Umbilical cord (tissue), 2 donors: ENCODE results near the gene CD53. TPM values are rescaled to one million over a fixed set of nuclear protein-coding genes. Genes with fewer than 3 reads are reported as not detected.
A peak's percentile ranks its signal among the peaks of the same experiment; 100 is the strongest.
"Not testable (repeated sequence)": the region's sequence is repeated elsewhere in the genome, so short reads cannot be mapped to it uniquely, and the experiment has no call there.

Experiments used
- DNase-seq: peaks from one replicate; pipeline ENCODE4 v3.0.0-alpha.2; 2015; ENCODE audit warnings: low spot score
- total RNA-seq: library from RNA; depleted of rRNA; stranded (reverse); fragments of >200 nt; gene quantifications from one replicate; pipeline ENCODE4 v1.2.3, GENCODE V29; 2014; ENCODE audit warnings: low replicate concordance; ENCODE audit not compliant: insufficient read depth

The CD53 gene
- total RNA-seq, 1 donor from 2014 or later, result 30.1 TPM

DNA sequence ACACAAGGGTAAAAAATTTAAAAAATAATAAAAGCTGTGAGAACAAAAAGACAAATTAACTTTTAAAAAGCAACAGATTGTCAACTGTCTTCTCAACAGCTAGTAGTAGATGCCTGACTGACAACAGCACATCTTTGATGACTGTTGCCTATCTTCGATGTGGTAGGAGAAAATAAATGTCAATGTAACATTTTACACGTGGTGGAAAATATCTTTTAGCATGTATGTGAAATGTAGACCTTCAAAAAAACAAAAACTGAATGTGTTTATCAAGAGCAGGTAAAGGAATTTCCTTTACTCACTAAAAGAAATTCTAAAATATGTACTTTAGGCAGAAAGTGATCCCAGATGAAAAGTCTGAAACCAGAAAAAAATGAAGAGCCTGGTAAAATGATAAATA is 42.9 kb downstream of the CD53 start:
- DNase-seq, result no peak

GRCh38 chr1:110916274-110916668 is 43.3 kb downstream of the CD53 start:
- DNase-seq, result no peak

- DNase-seq, result peak; percentile 11
Observed at GRCh38 chr1:110916669-110917306, 43.8 kb downstream of the CD53 start.

- DNase-seq, result no peak
Observed at GRCh38 chr1:110918016-110918415, 45.1 kb downstream of the CD53 start.

DNA sequence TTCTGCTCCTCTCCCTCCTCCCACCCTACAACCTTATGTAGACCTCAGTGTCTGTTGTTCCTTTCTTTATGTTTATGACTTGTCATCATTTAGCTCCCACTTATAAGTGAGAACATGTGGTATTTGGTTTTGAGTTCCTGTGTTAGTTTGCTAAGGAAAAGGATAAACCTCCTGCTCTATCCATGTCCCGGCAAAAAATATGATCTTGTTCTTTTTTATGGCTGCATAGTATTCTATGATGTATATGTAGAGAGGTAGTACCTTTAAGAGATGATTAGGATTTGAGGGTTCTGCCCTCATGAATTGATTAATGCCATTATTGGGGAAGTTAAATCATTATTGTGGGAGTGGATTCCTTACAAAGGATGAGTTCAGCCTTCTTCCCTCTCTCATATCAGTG is 49.0 kb downstream of the CD53 start:
- no peak for DNase-seq

GRCh38 chr1:110927484-110928075 is 54.6 kb downstream of the CD53 start:
- DNase-seq, result no peak

DNA sequence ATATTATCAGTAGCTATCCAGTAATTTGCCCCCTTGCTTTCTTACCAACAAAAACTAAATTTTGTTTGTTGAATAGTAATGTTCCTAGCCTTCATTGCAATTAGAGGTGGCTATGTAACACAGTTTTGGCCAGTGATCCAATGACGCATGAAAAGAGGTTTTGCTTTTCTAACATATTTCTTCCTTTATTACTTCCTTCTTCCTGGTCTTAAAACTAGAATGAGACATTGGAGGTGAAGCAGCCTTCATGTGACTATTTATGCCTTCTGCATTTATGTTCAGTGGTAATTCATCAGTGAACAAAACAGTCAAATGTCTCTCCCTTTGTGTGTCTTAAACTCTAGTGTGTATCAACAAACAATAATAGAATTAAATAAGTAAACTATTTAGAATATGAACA is 55.2 kb downstream of the CD53 start:
- DNase-seq, result no peak

DNA sequence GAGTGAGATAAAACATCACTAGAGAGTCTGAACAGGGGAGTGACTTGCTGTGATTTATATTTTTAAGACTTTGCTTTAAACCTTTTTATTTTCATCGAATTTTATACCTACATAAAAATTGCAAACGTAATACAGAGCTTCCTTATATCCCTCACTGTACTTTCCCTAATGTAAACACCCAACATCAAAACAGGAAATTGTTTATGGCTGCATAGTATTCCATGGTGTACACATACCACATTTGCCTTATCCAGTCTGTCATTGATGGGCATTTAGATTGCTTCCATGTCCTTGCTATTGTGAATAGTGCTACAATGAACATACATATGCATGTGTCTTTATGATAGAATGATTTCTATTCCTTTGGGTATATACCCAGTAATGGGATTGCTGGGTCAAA is 56.0 kb downstream of the CD53 start:
- no peak for DNase-seq

GRCh38 chr1:110931097-110931496 is 58.1 kb downstream of the CD53 start:
- DNase-seq, result not testable (repeated sequence)

DNA sequence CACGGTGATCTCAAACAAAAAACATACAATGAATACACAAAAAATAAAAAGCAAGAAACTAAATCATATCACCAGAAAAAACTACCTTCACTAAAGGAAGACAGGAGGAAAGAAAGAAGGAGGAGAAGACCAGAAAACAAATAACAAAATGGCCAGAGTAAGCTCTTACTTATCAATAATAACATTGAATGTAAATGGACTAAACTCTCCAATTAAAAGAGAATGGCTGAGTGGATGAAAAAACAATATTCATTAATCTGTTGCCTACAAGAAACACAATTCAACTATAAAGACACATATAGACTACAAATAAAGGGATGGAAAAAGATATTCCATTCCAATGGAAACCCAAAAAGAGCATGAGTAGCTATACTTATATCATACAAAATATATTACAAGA is 63.6 kb downstream of the CD53 start:
- DNase-seq, result no peak

- DNase-seq, result no peak
Observed at GRCh38 chr1:110944806-110945205, 71.9 kb downstream of the CD53 start.

- DNase-seq, result no peak
Observed at GRCh38 chr1:110945626-110946025, 72.7 kb downstream of the CD53 start.

- DNase-seq, result no peak
Observed at GRCh38 chr1:110948038-110948810, 75.3 kb downstream of the CD53 start.

Other genes starting within 250 kb of the CD53 start
- 3.6 TPM for gene KCNA3, start 198.2 kb upstream of the CD53 start, total RNA-seq
- gene LRIF1, start 90.8 kb downstream of the CD53 start, total RNA-seq, result 13.7 TPM